Measurements from ENCODE around the gene MLXIPL.

DNA sequence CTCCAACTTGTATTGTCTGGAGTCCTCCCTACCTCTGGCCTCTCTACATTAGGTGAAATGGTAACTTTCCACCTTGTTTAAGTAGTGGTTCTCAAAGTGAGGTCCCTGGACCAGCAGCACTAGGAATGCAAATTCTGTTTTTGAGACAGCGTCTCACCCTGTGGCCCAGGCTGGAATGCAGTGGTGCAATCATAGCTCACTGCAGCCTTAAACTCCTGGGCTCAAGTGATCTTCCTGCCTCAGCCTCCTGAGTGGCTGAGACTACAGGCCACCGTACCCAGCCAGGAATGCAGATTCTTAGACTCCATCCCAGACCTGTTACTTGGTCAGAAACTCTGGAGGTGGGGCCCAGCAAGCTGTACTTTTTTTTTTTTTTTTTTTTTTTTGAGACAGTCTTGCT is 39.1 kb downstream of the MLXIPL start:
- TF ChIP-seq POLR2A (IDR thresholded peaks at IDR 0.05) = no peak
- TF ChIP-seq, protein P1, sequence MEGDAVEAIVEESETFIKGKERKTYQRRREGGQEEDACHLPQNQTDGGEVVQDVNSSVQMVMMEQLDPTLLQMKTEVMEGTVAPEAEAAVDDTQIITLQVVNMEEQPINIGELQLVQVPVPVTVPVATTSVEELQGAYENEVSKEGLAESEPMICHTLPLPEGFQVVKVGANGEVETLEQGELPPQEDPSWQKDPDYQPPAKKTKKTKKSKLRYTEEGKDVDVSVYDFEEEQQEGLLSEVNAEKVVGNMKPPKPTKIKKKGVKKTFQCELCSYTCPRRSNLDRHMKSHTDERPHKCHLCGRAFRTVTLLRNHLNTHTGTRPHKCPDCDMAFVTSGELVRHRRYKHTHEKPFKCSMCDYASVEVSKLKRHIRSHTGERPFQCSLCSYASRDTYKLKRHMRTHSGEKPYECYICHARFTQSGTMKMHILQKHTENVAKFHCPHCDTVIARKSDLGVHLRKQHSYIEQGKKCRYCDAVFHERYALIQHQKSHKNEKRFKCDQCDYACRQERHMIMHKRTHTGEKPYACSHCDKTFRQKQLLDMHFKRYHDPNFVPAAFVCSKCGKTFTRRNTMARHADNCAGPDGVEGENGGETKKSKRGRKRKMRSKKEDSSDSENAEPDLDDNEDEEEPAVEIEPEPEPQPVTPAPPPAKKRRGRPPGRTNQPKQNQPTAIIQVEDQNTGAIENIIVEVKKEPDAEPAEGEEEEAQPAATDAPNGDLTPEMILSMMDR (IDR thresholded peaks at IDR 0.05) = no peak
- TF ChIP-seq EP300 (IDR thresholded peaks at IDR 0.05; ENCODE audit: low read depth) = no peak
- no peak for TF ChIP-seq POLR2AphosphoS5 (IDR thresholded peaks at IDR 0.05)
